ENCODE measurements around the gene SLC36A3. TPM values are rescaled to one million over a fixed set of nuclear protein-coding genes. Genes with fewer than 3 reads are reported as not detected.
A peak's percentile ranks its signal among the peaks of the same experiment; 100 is the strongest.
"Not testable (repeated sequence)": the region's sequence is repeated elsewhere in the genome, so short reads cannot be mapped to it uniquely, and the experiment has no call there.

SLC36A3 gene
- total RNA-seq, 1 donor from 2014 or later, result not detected

GRCh38 chr5:151309266-151309665 is 5.7 kb upstream of the SLC36A3 start:
- not testable (repeated sequence) for FAIRE-seq; DNase-seq (ENCODE audit: low spot score in 2 of 2)

GRCh38 chr5:151298063-151298855 is 5.3 kb downstream of the SLC36A3 start:
- DNase-seq (ENCODE audit: low spot score in 2 of 2), result no peak
- no peak for FAIRE-seq

GRCh38 chr5:151296974-151297373 is 6.6 kb downstream of the SLC36A3 start:
- FAIRE-seq, result no peak
- no peak for DNase-seq (ENCODE audit: low spot score in 2 of 2)

- FAIRE-seq (no peak), DNase-seq (ENCODE audit: low spot score in 2 of 2) (no peak)
These were observed 7.1 kb downstream of the SLC36A3 start for GRCh38 chr5:151296478-151296830.

- DNase-seq (ENCODE audit: low spot score in 2 of 2) (no peak), FAIRE-seq (no peak)
These were observed 7.6 kb downstream of the SLC36A3 start for GRCh38 chr5:151295791-151296477.

GRCh38 chr5:151295138-151295537 is 8.4 kb downstream of the SLC36A3 start:
- FAIRE-seq, result no peak
- DNase-seq (ENCODE audit: low spot score in 2 of 2), result no peak

GRCh38 chr5:151293624-151294023 is 9.9 kb downstream of the SLC36A3 start:
- FAIRE-seq, result no peak
- DNase-seq (ENCODE audit: low spot score in 2 of 2), result no peak

- DNase-seq (ENCODE audit: low spot score in 2 of 2), result no peak
- no peak for FAIRE-seq
These were observed 15.4 kb downstream of the SLC36A3 start for GRCh38 chr5:151288180-151288579.

GRCh38 chr5:151286246-151286645 is 17.3 kb downstream of the SLC36A3 start:
- FAIRE-seq (no peak), DNase-seq (ENCODE audit: low spot score in 2 of 2) (no peak)

- FAIRE-seq (no peak), DNase-seq (ENCODE audit: low spot score in 2 of 2) (no peak)
These were observed 17.9 kb downstream of the SLC36A3 start for GRCh38 chr5:151285683-151286082.

GRCh38 chr5:151284392-151284967 is 19.1 kb downstream of the SLC36A3 start:
- no peak for DNase-seq (ENCODE audit: low spot score in 2 of 2)
- no peak for FAIRE-seq

- no peak for DNase-seq (ENCODE audit: low spot score in 2 of 2)
These were observed 20.3 kb downstream of the SLC36A3 start for GRCh38 chr5:151283120-151283825.

GRCh38 chr5:151281001-151281639 is 22.4 kb downstream of the SLC36A3 start:
- DNase-seq (ENCODE audit: low spot score in 2 of 2), result no peak
- FAIRE-seq, result no peak

More at GRCh38 chr5:151283120-151283825, 20.3 kb downstream of the SLC36A3 start:
- no peak for FAIRE-seq

- DNase-seq (ENCODE audit: low spot score in 2 of 2) (no peak), FAIRE-seq (no peak)
These were observed 23.1 kb downstream of the SLC36A3 start for GRCh38 chr5:151280443-151280842.

- FAIRE-seq, result no peak
- no peak for DNase-seq (ENCODE audit: low spot score in 2 of 2)
These were observed 24.7 kb downstream of the SLC36A3 start for GRCh38 chr5:151278845-151279244.

GRCh38 chr5:151275803-151276202 is 27.8 kb downstream of the SLC36A3 start:
- peak; percentile 26 for FAIRE-seq

GRCh38 chr5:151274666-151275065 is 28.9 kb downstream of the SLC36A3 start:
- FAIRE-seq (no peak), DNase-seq (ENCODE audit: low spot score in 2 of 2) (no peak)

More at GRCh38 chr5:151275803-151276202, 27.8 kb downstream of the SLC36A3 start:
- no peak for DNase-seq (ENCODE audit: low spot score in 2 of 2)

- no peak for DNase-seq (ENCODE audit: low spot score in 2 of 2)
- no peak for FAIRE-seq
These were observed 32.2 kb downstream of the SLC36A3 start for GRCh38 chr5:151271336-151271735.

GRCh38 chr5:151270599-151270998 is 33.0 kb downstream of the SLC36A3 start:
- no peak for FAIRE-seq
- no peak for DNase-seq (ENCODE audit: low spot score in 2 of 2)

GRCh38 chr5:151267491-151268260 is 35.9 kb downstream of the SLC36A3 start:
- FAIRE-seq, result no peak

More at GRCh38 chr5:151267491-151268260, 35.9 kb downstream of the SLC36A3 start:
- DNase-seq (ENCODE audit: low spot score in 2 of 2), result no peak

Data from frontal cortex (tissue), 4 donors.